Small intestine (tissue), 7 donors: ENCODE data around the gene AADACL2. TPM values are rescaled to one million over a fixed set of nuclear protein-coding genes. Genes with fewer than 3 reads are reported as not detected.
"Not testable (repeated sequence)": the region's sequence is repeated elsewhere in the genome, so short reads cannot be mapped to it uniquely, and the experiment has no call there.

ENCODE experiments used
- DNase-seq, 2 donors: peaks; one replicate each; pipeline versions ENCODE4 v3.0.0 to v3.0.0-alpha.2; 2013
- FAIRE-seq: peaks from 2 replicates; lab custom pipeline; 2012; peaks lifted over from hg19 to GRCh38; lab: Jason Lieb, UNC
- H3K27ac ChIP-seq, 3 donors: one replicate each; pipeline ENCODE4 v1.5.1; 2013; ENCODE audit warnings: low read length in 2 of 3, mild to moderate bottlenecking in 2 of 3, control low read depth in 1 of 3, inconsistent platforms in 1 of 3, low read depth in 1 of 3, moderate library complexity in 1 of 3
- H3K27me3 ChIP-seq, 3 donors: one replicate each; pipeline ENCODE4 v1.6.1; 2013; ENCODE audit warnings: low read length in 3 of 3, inconsistent platforms in 1 of 3; ENCODE audit not compliant: control insufficient read depth in 3 of 3, insufficient read depth in 3 of 3
- H3K36me3 ChIP-seq, 3 donors: one replicate each; pipeline ENCODE4 v1.6.1; 2013; ENCODE audit warnings: low read length in 3 of 3, inconsistent platforms in 1 of 3, low read depth in 1 of 3, mild to moderate bottlenecking in 1 of 3, moderate library complexity in 1 of 3; ENCODE audit not compliant: control insufficient read depth in 3 of 3, insufficient read depth in 2 of 3
- H3K4me1 ChIP-seq, 3 donors: one replicate each; pipeline ENCODE4 v1.6.1; 2013; ENCODE audit warnings: low read length in 2 of 3, inconsistent platforms in 1 of 3, low read depth in 1 of 3, mild to moderate bottlenecking in 1 of 3, moderate library complexity in 1 of 3; ENCODE audit not compliant: control insufficient read depth in 3 of 3, insufficient read depth in 2 of 3
- H3K4me3 ChIP-seq, 3 donors: one replicate each; pipeline ENCODE4 v1.5.1; 2013; ENCODE audit warnings: low read length in 3 of 3, control low read depth in 1 of 3, inconsistent platforms in 1 of 3, low read depth in 1 of 3, mild to moderate bottlenecking in 1 of 3, moderate library complexity in 1 of 3
- H3K9me3 ChIP-seq, 2 donors: one replicate each; pipeline ENCODE4 v1.6.1; 2013; ENCODE audit warnings: low read depth in 1 of 2, low read length in 1 of 2; ENCODE audit not compliant: control insufficient read depth in 2 of 2, insufficient read depth in 1 of 2
- WGBS, 3 donors: extraction: QIAGEN DNeasy Blood & Tissue Kit; methylation state at CpG; one replicate each; pipeline ENCODE4 v1.1.7; 2013; 5-methylcytosine and 5-hydroxymethylcytosine counted together
- polyA plus RNA-seq, 4 donors: library from polyadenylated mRNA; stranded (reverse) in 3 of 4; unstranded in 1 of 4; fragments of 200-250 nt in 3 of 4; fragments of 120-200 nt in 1 of 4; gene quantifications; one replicate each; pipeline versions ENCODE4 v1.2.1 to v1.2.3, GENCODE V29; 2013
- donor health status: healthy with polysubstance abuse.
- donor health status: control.
- donor health status: control.
- donor health status: Bipolar disorder and iron deficiency.
- donor health status: healthy.

Gene AADACL2
- polyA plus RNA-seq, 4 donors, result 0.60 TPM; not detected in 3

DNA sequence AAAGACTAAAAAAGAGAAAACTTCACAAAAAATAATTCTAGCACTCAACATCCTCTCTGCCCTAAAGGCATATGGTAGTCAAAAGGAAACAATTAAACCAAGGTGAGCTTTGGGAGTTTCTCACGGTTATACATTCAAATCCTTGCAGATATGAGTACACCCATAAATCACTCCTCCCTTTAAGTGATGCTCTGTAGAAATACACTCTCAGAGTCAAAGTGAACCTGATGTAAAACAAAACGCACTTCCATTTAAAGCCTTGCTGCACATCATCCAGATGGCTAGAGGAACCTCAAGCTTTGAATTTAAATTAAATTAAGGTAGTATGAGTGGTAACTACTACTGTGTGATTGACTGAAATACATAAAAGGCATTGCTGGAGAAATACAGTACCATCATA lies 44.2 kb downstream of the AADACL2 start:
- 68 to 77% (median 70%) methylated on average over 2 of the region's 2 CpGs for WGBS, 3 donors
- no peaks in the 10 kb centered on the region for H3K9me3 ChIP-seq
- no peak overlapping the region for H3K4me3 ChIP-seq
- no peak overlapping the region for H3K27ac ChIP-seq
- H3K4me1 ChIP-seq, result peaks cover 0 to 3% (median 0%) of the 10 kb centered on the region in 3 donors
- H3K27me3 ChIP-seq, result no peaks in the 10 kb centered on the region
- FAIRE-seq (no peak), DNase-seq (no peak)
- no peaks in the 10 kb centered on the region for H3K36me3 ChIP-seq

DNA sequence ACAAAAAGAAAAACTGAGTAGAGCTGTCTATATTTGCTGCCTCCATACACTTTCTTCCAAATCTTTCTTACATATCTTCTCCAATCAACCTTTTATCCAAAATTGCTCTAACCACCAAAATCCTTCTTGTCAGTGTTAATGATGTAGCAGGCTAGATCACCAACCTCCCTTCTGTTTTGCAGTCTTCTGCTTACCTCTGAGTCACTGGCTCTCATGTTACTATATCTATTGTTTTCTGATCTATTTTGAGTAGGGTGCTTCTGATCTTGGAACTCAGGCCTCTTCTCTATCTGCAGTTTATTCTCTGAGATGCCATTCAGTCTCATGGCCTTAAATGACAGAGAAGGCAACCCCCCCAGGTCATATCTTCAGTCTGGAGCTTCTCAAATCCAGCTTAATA lies 53.9 kb downstream of the AADACL2 start:
- no peaks in the 10 kb centered on the region for H3K27me3 ChIP-seq
- no peak for DNase-seq
- no peak overlapping the region for H3K27ac ChIP-seq
- FAIRE-seq, result no peak
- H3K4me1 ChIP-seq, result peaks cover 0 to 18% (median 0%) of the 10 kb centered on the region in 3 donors
- no peak overlapping the region for H3K4me3 ChIP-seq
- no peaks in the 10 kb centered on the region for H3K36me3 ChIP-seq
- peaks cover 0 to 5% of the 10 kb centered on the region in 2 donors for H3K9me3 ChIP-seq

DNA sequence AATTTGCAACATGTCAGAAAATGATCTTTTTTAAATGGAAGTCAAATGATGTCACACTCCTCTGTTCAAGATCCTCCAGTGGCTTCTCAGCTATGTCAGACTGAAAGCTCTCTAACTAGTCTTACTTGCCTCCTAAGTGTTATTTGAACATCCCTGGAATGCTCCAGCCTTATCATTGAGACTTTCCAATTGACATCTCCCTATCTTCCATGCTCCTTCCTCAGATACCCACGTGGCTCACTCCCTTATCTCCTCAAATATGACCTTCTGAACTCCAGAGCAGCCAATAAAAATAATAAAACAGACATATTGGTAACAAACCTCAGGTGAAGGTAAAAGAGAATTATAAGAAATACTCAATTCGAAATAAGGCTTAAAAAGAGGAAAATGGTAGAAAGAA lies 54.7 kb downstream of the AADACL2 start:
- Histone ChIP-seq H3K4me1 (peaks cover 0 to 19% (median 0%) of the 10 kb centered on the region in 3 donors), H3K27me3 (no peaks in the 10 kb centered on the region), H3K36me3 (no peaks in the 10 kb centered on the region), H3K4me3 (no peak overlapping the region), H3K9me3 (peaks cover 0 to 5% of the 10 kb centered on the region in 2 donors), H3K27ac (no peak overlapping the region)
- DNase-seq (peak; percentile 39 to 57), FAIRE-seq (no peak)
- WGBS, 3 donors, result 44 to 58% (median 47%) methylated on average over 2 of the region's 2 CpGs

DNA sequence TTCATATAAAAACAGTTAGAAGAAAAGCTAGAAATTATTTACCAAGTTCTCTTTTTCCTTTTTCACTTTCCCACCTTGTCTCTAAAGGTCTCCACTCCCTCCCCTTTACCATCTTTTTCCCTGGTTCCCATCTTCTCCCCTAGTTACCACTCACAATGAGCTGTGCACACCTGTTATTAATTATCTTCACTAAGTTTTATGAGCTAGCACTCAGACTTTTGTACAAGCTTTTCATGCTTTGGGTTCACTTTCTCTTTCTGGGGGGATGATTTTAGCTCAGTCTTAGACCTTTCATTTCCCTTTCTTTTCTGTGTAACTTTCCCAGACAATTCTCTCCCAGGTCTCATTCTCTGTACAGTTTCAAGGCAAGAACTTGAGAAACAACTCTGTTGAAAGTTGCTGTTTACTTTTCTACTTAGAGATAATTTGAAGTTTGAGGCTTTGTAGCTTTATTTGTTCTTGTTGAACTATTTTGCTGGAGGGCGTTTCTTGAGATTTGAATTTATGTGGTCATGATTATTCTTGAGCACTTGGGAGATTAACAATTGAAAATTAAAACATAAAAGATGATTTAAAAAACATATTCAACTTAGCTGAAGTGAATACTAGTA lies 56.2 kb downstream of the AADACL2 start:
- no peak overlapping the region for H3K4me3 ChIP-seq
- 22 to 51% (median 28%) methylated on average over 1 of the region's 1 CpG for WGBS, 3 donors
- peak in 1 of 2 donors; percentile 38 for DNase-seq

DNA sequence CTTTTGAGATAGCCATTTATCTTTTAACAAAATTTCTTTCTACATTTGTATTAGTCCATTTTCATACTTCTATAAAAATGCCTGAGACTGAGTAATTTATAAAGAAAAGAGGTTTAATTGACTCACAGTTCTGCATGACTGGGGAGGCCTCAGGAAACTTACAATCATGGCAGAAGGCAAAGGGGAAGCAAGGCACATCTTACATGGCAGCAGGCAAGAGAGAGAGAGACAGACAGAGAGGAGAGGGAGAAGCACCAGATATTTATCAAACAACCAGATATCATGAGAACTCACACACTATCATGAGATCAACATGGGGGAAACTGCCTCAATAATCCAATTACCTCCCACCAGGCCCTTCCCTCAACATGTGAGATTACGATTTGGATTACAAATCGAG lies 57.0 kb downstream of the AADACL2 start:
- not testable (repeated sequence) for DNase-seq, H3K27me3 ChIP-seq, H3K27ac ChIP-seq

More for the DNA sequence above, 56.2 kb downstream of the AADACL2 start:
- Histone ChIP-seq H3K4me1 (peaks cover 0 to 23% (median 0%) of the 10 kb centered on the region in 3 donors), H3K27ac (peak overlapping the region in 1 of 3 donors; percentile 3), H3K36me3 (no peaks in the 10 kb centered on the region), H3K27me3 (no peaks in the 10 kb centered on the region), H3K9me3 (peaks cover 0 to 5% of the 10 kb centered on the region in 2 donors)
- FAIRE-seq, result peak; percentile 36

DNA sequence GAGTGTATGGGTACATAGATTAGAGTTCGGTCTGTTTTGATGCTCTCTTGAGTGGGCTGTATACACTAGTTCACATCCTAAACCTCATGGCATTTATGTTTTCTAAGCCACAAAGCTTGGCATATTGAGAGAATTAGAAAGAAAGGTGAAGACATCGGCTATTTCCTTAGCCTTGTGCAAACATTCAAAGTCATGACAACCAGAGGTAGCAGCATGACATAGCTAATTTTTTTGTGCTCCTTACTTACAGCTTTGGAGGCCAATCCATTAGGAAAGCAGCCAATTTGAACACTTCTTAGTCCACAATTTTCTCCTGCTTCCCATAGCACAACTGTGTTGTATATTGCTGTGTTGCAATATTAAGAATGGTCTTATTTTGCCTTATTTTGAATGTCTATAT lies 58.7 kb downstream of the AADACL2 start:
- H3K4me1 ChIP-seq, result peaks cover 0 to 27% (median 0%) of the 10 kb centered on the region in 3 donors
- WGBS, 3 donors, result 75 to 88% (median 85%) methylated on average over 2 of the region's 2 CpGs
- DNase-seq (peak in 1 of 2 donors; percentile 20), FAIRE-seq (no peak)
- H3K27ac ChIP-seq, result no peak overlapping the region
- no peak overlapping the region for H3K4me3 ChIP-seq
- peaks cover 0 to 5% of the 10 kb centered on the region in 2 donors for H3K9me3 ChIP-seq
- no peaks in the 10 kb centered on the region for H3K27me3 ChIP-seq
- no peaks in the 10 kb centered on the region for H3K36me3 ChIP-seq

More for the DNA sequence above, 57.0 kb downstream of the AADACL2 start:
- not testable (repeated sequence) for H3K36me3 ChIP-seq, FAIRE-seq, H3K9me3 ChIP-seq, H3K4me3 ChIP-seq
- WGBS, 3 donors, result 90 to 94% (median 91%) methylated on average over 2 of the region's 2 CpGs
- H3K4me1 ChIP-seq, result peaks cover 0 to 23% (median 0%) of the 10 kb centered on the region in 3 donors

DNA sequence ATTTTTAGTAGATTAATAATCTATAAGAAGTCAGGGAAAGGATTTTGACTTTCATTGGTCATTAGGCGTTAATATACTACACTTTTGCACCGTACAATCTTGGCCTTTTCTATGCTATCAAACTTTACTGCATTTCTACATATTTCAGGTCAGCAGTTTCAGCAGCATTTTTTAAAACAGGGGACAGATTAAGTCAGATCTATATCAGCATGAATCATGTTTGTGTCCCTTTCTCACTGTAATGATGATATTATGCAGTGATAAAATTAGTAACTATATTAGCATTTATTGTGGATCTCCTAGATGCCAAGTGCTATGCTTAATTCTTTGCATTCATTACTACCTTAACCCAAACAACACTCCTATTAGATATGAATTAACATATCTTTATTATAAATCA lies 59.9 kb downstream of the AADACL2 start:
- Histone ChIP-seq H3K4me3 (no peak overlapping the region), H3K27me3 (no peaks in the 10 kb centered on the region), H3K27ac (no peak overlapping the region), H3K4me1 (peaks cover 0 to 21% (median 0%) of the 10 kb centered on the region in 3 donors), H3K9me3 (peaks cover 0 to 5% of the 10 kb centered on the region in 2 donors), H3K36me3 (no peaks in the 10 kb centered on the region)
- 29 to 61% (median 49%) methylated on average over 2 of the region's 2 CpGs for WGBS, 3 donors
- FAIRE-seq, result no peak
- DNase-seq, result no peak

DNA sequence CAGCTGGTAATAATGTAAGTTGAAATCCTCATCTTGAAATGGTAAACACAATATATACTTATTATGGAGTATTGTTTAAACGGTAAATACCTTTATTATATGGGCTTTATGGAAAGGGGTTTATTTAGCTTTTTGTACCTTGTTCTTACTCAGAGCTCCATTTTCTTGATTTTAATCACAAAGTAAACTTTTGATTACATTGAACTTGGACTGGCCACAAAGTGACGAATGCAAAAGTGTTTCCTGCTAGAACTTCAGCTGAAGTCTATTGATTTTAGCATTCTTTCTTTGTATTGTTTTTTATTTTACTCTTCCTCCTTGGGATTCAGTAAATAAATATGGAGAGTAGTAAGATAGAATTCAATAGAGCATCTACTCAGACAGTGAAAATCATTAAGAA lies 60.4 kb downstream of the AADACL2 start:
- H3K4me1 ChIP-seq, result peaks cover 0 to 21% (median 0%) of the 10 kb centered on the region in 3 donors
- FAIRE-seq (no peak), DNase-seq (peak in 1 of 2 donors; percentile 33)
- H3K27ac ChIP-seq, result no peak overlapping the region
- no peak overlapping the region for H3K4me3 ChIP-seq
- no peaks in the 10 kb centered on the region for H3K36me3 ChIP-seq
- no peaks in the 10 kb centered on the region for H3K27me3 ChIP-seq
- WGBS, 3 donors, result 14 to 63% (median 30%) methylated on average over 2 of the region's 2 CpGs
- peaks cover 0 to 5% of the 10 kb centered on the region in 2 donors for H3K9me3 ChIP-seq
